K562 (cell line): ENCODE measurements around the gene CERS1. TPM values are rescaled to one million over a fixed set of nuclear protein-coding genes. Genes with fewer than 3 reads are reported as not detected.

ENCODE experiments used
- EGR1 ChIP-seq: fragments of 450-650 bp; conservative IDR thresholded peaks from 2 replicates; pipeline ENCODE4 v1.6.1; 2017; ENCODE audit warnings: mild to moderate bottlenecking
- GABPA ChIP-seq: fragments of 200-800 bp; sonication (Bioruptor generic); conservative IDR thresholded peaks from 2 replicates; pipeline ENCODE4 v1.6.1; 2016; ENCODE audit warnings: low read depth, missing genetic modification characterization, missing compliant biosample characterization
- POLR2AphosphoS2 ChIP-seq: IDR thresholded peaks from 2 replicates; pipeline ENCODE4 v1.6.1; 2012; ENCODE audit warnings: low read length, improper control_type of control experiment
- POLR2G ChIP-seq: fragments of 200-400 bp; formaldehyde crosslinking; IDR thresholded peaks from 2 replicates; pipeline ENCODE4 v1.6.1; 2017; ENCODE audit warnings: low read depth, mild to moderate bottlenecking, antibody characterized with exemption, low read length, moderate library complexity
- SNIP1 ChIP-seq: fragments of 450-650 bp; IDR thresholded peaks from 2 replicates; pipeline ENCODE4 v1.7.1; 2017; ENCODE audit warnings: low read depth, mild to moderate bottlenecking
- ZNF146 ChIP-seq: IDR thresholded peaks from one replicate; pipeline ENCODE4 v1.6.1; 2018; ENCODE audit warnings: missing compliant biosample characterization; ENCODE audit not compliant: unreplicated experiment
- ZNF778 ChIP-seq: fragments of 450-650 bp; formaldehyde crosslinking; IDR thresholded peaks from 2 replicates; pipeline ENCODE4 v1.4.0; 2020; ENCODE audit warnings: mild to moderate bottlenecking, moderate library complexity
- polyA plus RNA-seq, 8 experiments: library from polyadenylated mRNA; depleted of rRNA in 4 of 8; stranded (reverse) in 5 of 8; unstranded in 3 of 8; fragments of >200 nt; fragmentation: Nextera tagmentation in 2 of 8; fragmentation: Illumina TruSeq in 1 of 8; extraction: Ambion mirVana in 2 of 8; extraction: Trizol in 1 of 8; gene quantifications; 2 replicates each; pipeline versions ENCODE4 v1.2.1 to v1.2.3, GENCODE V29; 2011 to 2014; ENCODE audit warnings: inconsistent platforms in 1 of 8, missing spikeins in 1 of 8
- total RNA-seq, 7 experiments: library from RNA; depleted of rRNA in 6 of 7; stranded (reverse); fragments of >200 nt in 6 of 7; fragmentation: Illumina TruSeq in 2 of 7; extraction: Trizol in 2 of 7; gene quantifications; 2 replicates each; pipeline versions ENCODE4 v1.2.1 to v1.2.3, GENCODE V29; 2011 to 2021; ENCODE audit warnings: low replicate concordance in 1 of 7
- TF ChIP-seq, protein P1 (sequence below): sonication (generic); formaldehyde crosslinking; IDR thresholded peaks from 2 replicates; pipeline ENCODE4 v1.8.0; 2023; ENCODE audit warnings: mild to moderate bottlenecking, missing genetic modification reagents

CERS1 gene
- total and polyA plus RNA-seq, 9 of the 15 experiments (the other 6 are each of a cell fraction or from before 2014, with no cell fraction given): 0.33 to 1.5 (median 0.86) TPM; not detected in 2

- TF ChIP-seq, protein P1, sequence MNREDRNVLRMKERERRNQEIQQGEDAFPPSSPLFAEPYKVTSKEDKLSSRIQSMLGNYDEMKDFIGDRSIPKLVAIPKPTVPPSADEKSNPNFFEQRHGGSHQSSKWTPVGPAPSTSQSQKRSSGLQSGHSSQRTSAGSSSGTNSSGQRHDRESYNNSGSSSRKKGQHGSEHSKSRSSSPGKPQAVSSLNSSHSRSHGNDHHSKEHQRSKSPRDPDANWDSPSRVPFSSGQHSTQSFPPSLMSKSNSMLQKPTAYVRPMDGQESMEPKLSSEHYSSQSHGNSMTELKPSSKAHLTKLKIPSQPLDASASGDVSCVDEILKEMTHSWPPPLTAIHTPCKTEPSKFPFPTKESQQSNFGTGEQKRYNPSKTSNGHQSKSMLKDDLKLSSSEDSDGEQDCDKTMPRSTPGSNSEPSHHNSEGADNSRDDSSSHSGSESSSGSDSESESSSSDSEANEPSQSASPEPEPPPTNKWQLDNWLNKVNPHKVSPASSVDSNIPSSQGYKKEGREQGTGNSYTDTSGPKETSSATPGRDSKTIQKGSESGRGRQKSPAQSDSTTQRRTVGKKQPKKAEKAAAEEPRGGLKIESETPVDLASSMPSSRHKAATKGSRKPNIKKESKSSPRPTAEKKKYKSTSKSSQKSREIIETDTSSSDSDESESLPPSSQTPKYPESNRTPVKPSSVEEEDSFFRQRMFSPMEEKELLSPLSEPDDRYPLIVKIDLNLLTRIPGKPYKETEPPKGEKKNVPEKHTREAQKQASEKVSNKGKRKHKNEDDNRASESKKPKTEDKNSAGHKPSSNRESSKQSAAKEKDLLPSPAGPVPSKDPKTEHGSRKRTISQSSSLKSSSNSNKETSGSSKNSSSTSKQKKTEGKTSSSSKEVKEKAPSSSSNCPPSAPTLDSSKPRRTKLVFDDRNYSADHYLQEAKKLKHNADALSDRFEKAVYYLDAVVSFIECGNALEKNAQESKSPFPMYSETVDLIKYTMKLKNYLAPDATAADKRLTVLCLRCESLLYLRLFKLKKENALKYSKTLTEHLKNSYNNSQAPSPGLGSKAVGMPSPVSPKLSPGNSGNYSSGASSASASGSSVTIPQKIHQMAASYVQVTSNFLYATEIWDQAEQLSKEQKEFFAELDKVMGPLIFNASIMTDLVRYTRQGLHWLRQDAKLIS (CRISPR knock-in tag): no peak
- TF ChIP-seq GABPA (tag): no peak
- no peak for TF ChIP-seq ZNF146 (CRISPR knock-in tag)
- TF ChIP-seq POLR2G: 0 out of 2 replicates have a peak, but pooled peaks have one; percentile 16
- TF ChIP-seq ZNF778: no peak
- TF ChIP-seq POLR2AphosphoS2: no peak
- TF ChIP-seq EGR1: peak; percentile 74
- no peak for TF ChIP-seq SNIP1
Observed at GRCh38 chr19:18848878-18849661, 46.9 kb downstream of the CERS1 start (continued).
